Stimulated activated CD4-positive, alpha-beta T cell treated with anti-CD3 and anti-CD28 coated beads, TNF-alpha, amount 100 ng/mL, for 48 hours (primary cell): ENCODE results near the gene ATXN1L.
"Not testable (repeated sequence)": the region's sequence is repeated elsewhere in the genome, so short reads cannot be mapped to it uniquely, and the experiment has no call there.

Source experiments
- DNase-seq, 3 donors: peaks; one replicate each; pipeline ENCODE4 v3.0.0-alpha.2; 2020; ENCODE audit warnings: low read depth in 3 of 3

ATXN1L gene

GRCh38 chr16:71845639-71846430, at the start of gene ATXN1L:
ATXN1L (plus strand) TSS chr16:71845976; CDS start chr16:71849741, 3,765 bp downstream.
- DNase-seq: peak; percentile 85 to 88 (median 87)

GRCh38 chr16:71796501-71797097, 49.2 kb upstream of the ATXN1L start:
- no peak for DNase-seq

GRCh38 chr16:71803305-71803690, 42.5 kb upstream of the ATXN1L start:
- DNase-seq: no peak

GRCh38 chr16:71807905-71808592, 37.7 kb upstream of the ATXN1L start:
- DNase-seq: peak; percentile 14 to 44 (median 38)

GRCh38 chr16:71808593-71809459, 37.0 kb upstream of the ATXN1L start, which contains the start of gene AP1G1:
AP1G1 (minus strand) TSS chr16:71808834; CDS start chr16:71789479, 19,355 bp downstream.
- DNase-seq: peak; percentile 83 to 93 (median 84)

GRCh38 chr16:71810155-71810530, 35.6 kb upstream of the ATXN1L start:
- not testable (repeated sequence) for DNase-seq

- DNase-seq: no peak
These were observed 34.4 kb upstream of the ATXN1L start for GRCh38 chr16:71811261-71811803.

GRCh38 chr16:71817155-71817500, 28.6 kb upstream of the ATXN1L start:
- not testable (repeated sequence) for DNase-seq

- no peak for DNase-seq
These were observed 19.2 kb upstream of the ATXN1L start for GRCh38 chr16:71826533-71827017.

GRCh38 chr16:71830359-71830758, 15.4 kb upstream of the ATXN1L start:
- no peak for DNase-seq

GRCh38 chr16:71831698-71832097, 14.1 kb upstream of the ATXN1L start:
- DNase-seq: not testable (repeated sequence)

GRCh38 chr16:71832112-71832511, 13.7 kb upstream of the ATXN1L start:
- not testable (repeated sequence) for DNase-seq

GRCh38 chr16:71834291-71834690, 11.5 kb upstream of the ATXN1L start:
- no peak for DNase-seq

GRCh38 chr16:71837150-71837549, 8.6 kb upstream of the ATXN1L start:
- no peak for DNase-seq

GRCh38 chr16:71840052-71840451, 5.7 kb upstream of the ATXN1L start:
- no peak for DNase-seq

GRCh38 chr16:71843572-71843971, 2.2 kb upstream of the ATXN1L start:
- no peak for DNase-seq

- DNase-seq: no peak
These were observed 655 bp downstream of the ATXN1L start for GRCh38 chr16:71846431-71846830.

GRCh38 chr16:71847096-71847495, 1.3 kb downstream of the ATXN1L start:
- DNase-seq: no peak

GRCh38 chr16:71848622-71849021, 2.8 kb downstream of the ATXN1L start:
- no peak for DNase-seq

GRCh38 chr16:71851746-71852145, 6.0 kb downstream of the ATXN1L start:
- no peak for DNase-seq

GRCh38 chr16:71852158-71852557, 6.4 kb downstream of the ATXN1L start:
- no peak for DNase-seq
